ENCODE measurements around the gene MTNR1A. TPM values are rescaled to one million over a fixed set of nuclear protein-coding genes. Genes with fewer than 3 reads are reported as not detected.

The MTNR1A gene
- total RNA-seq, 2 donors from 2014 or later = 0.62 to 1.6 TPM

DNA sequence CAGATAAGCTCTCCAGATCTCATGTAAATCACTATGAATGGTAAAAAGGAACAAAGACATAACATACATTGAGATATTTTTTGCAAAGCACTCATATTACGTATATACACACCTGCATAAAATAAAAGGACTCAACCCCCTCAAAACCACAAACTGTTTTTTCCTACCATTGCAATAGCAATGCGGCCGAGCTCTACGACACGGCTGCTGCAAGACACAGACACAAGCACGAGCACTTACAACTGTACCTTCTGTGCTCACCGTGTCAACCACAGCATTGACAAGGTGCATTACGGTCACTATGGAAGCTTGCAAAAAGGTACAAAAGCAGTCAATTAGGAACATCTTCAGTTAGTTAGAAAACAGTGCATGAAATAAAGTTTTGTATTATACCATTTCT is 37.1 kb upstream of the MTNR1A start:
- Mint-ChIP-seq H3K27me3 (ENCODE audit: insufficient read depth) (peaks cover 4% of the 10 kb centered on the region), H3K27ac (no peak overlapping the region), H3K4me1 (peaks cover 12% of the 10 kb centered on the region), H3K36me3 (ENCODE audit: low read depth) (peaks cover 50% of the 10 kb centered on the region), H3K4me3 (no peak overlapping the region), H3K9me3 (no peaks in the 10 kb centered on the region)
- no peak for DNase-seq
- Histone ChIP-seq H3K27ac (ENCODE audit: low read depth, low read length) (no peak overlapping the region), H3K9me3 (ENCODE audit: control insufficient read depth, low read length) (no peaks in the 10 kb centered on the region), H3K9ac (ENCODE audit: extremely low read depth, low read length, poor library complexity, severe bottlenecking) (no peak overlapping the region), H3K4me1 (ENCODE audit: control insufficient read depth, insufficient read depth, low read length) (no peaks in the 10 kb centered on the region), H3K36me3 (ENCODE audit: control insufficient read depth, insufficient read depth, low read length) (peaks cover 56% of the 10 kb centered on the region), H3K27me3 (ENCODE audit: control insufficient read depth, insufficient read depth, low read length, poor library complexity, severe bottlenecking) (no peaks in the 10 kb centered on the region), H3K4me3 (ENCODE audit: low read length) (no peak overlapping the region)
- TF ChIP-seq, protein P1, sequence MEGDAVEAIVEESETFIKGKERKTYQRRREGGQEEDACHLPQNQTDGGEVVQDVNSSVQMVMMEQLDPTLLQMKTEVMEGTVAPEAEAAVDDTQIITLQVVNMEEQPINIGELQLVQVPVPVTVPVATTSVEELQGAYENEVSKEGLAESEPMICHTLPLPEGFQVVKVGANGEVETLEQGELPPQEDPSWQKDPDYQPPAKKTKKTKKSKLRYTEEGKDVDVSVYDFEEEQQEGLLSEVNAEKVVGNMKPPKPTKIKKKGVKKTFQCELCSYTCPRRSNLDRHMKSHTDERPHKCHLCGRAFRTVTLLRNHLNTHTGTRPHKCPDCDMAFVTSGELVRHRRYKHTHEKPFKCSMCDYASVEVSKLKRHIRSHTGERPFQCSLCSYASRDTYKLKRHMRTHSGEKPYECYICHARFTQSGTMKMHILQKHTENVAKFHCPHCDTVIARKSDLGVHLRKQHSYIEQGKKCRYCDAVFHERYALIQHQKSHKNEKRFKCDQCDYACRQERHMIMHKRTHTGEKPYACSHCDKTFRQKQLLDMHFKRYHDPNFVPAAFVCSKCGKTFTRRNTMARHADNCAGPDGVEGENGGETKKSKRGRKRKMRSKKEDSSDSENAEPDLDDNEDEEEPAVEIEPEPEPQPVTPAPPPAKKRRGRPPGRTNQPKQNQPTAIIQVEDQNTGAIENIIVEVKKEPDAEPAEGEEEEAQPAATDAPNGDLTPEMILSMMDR (conservative IDR thresholded peaks at IDR 0.05) = no peak
- 91 to 94% methylated on average over 8 of the region's 8 CpGs for WGBS, 2 experiments (ENCODE audit: insufficient coverage in 1 of 2, insufficient read length in 1 of 2)

DNA sequence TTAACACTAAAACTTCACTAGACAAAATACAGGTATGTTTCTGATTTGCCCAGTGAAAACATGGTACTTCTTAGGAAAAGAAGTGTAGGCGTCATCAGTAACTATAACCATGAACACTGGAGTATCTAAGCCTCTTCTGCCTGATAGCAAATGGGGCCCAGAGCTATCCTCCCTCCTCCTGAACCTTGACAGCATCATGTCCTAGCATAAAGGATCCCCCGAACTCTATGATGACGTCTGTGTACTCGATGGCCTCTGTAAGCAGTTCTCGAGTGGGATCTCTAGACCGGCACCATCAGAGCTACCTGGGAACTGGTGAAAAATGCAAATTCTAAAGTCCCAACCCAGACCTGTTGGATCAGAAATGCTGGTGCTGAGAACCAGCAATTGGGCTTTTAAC is 36.3 kb upstream of the MTNR1A start:
- no peak overlapping the region for H3K4me3 Mint-ChIP-seq
- H3K4me1 Mint-ChIP-seq = peaks cover 12% of the 10 kb centered on the region
- TF ChIP-seq, protein P1 (conservative IDR thresholded peaks at IDR 0.05) = no peak
- peaks cover 45% of the 10 kb centered on the region for H3K36me3 Mint-ChIP-seq (ENCODE audit: low read depth)
- H3K27me3 ChIP-seq (ENCODE audit: control insufficient read depth, insufficient read depth, low read length, poor library complexity, severe bottlenecking) = no peaks in the 10 kb centered on the region
- H3K4me1 ChIP-seq (ENCODE audit: control insufficient read depth, insufficient read depth, low read length) = no peaks in the 10 kb centered on the region
- WGBS, 2 experiments (ENCODE audit: insufficient coverage in 1 of 2, insufficient read length in 1 of 2) = 89 to 94% methylated on average over 6 of the region's 6 CpGs
- H3K9me3 ChIP-seq (ENCODE audit: control insufficient read depth, low read length) = no peaks in the 10 kb centered on the region
- peaks cover 53% of the 10 kb centered on the region for H3K36me3 ChIP-seq (ENCODE audit: control insufficient read depth, insufficient read depth, low read length)
- H3K27ac Mint-ChIP-seq = no peak overlapping the region
- no peak overlapping the region for H3K27ac ChIP-seq (ENCODE audit: low read depth, low read length)
- no peak overlapping the region for H3K9ac ChIP-seq (ENCODE audit: extremely low read depth, low read length, poor library complexity, severe bottlenecking)
- H3K9me3 Mint-ChIP-seq = no peaks in the 10 kb centered on the region
- no peak for DNase-seq
- H3K4me3 ChIP-seq (ENCODE audit: low read length) = no peak overlapping the region
- H3K27me3 Mint-ChIP-seq (ENCODE audit: insufficient read depth) = peaks cover 4% of the 10 kb centered on the region

DNA sequence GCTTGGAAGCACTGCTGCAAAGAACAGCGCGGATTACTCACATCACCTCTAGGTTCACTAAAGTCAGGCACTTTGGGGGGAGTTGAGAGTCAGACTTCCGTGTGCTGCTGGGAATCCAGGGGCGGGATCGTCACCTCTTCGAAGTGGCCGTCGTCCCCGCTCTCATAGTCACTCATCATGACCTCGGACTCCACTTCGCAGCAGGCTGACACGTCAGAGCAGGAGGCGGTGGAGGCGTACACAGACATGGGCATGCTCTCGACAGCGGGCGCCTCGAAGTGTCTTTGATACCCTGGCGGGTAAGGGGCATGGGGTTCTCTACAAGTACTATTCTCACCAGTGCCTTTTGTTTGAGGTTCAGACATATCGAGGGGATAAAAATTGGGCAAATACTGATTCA is 33.1 kb upstream of the MTNR1A start:
- 94 to 95% methylated on average over 18 to 20 of the region's 20 CpGs for WGBS, 2 experiments (ENCODE audit: insufficient coverage in 1 of 2, insufficient read length in 1 of 2)
- no peak for DNase-seq
- H3K4me3 ChIP-seq (ENCODE audit: low read length) = no peak overlapping the region
- no peak overlapping the region for H3K27ac Mint-ChIP-seq
- no peak overlapping the region for H3K9ac ChIP-seq (ENCODE audit: extremely low read depth, low read length, poor library complexity, severe bottlenecking)
- H3K27ac ChIP-seq (ENCODE audit: low read depth, low read length) = no peak overlapping the region
- H3K9me3 ChIP-seq (ENCODE audit: control insufficient read depth, low read length) = peaks cover 3% of the 10 kb centered on the region
- no peaks in the 10 kb centered on the region for H3K9me3 Mint-ChIP-seq
- no peaks in the 10 kb centered on the region for H3K4me1 ChIP-seq (ENCODE audit: control insufficient read depth, insufficient read depth, low read length)
- H3K27me3 ChIP-seq (ENCODE audit: control insufficient read depth, insufficient read depth, low read length, poor library complexity, severe bottlenecking) = no peaks in the 10 kb centered on the region
- TF ChIP-seq, protein P1 (conservative IDR thresholded peaks at IDR 0.05) = no peak
- no peak overlapping the region for H3K4me3 Mint-ChIP-seq
- peaks cover 39% of the 10 kb centered on the region for H3K36me3 ChIP-seq (ENCODE audit: control insufficient read depth, insufficient read depth, low read length)
- H3K27me3 Mint-ChIP-seq (ENCODE audit: insufficient read depth) = peaks cover 4% of the 10 kb centered on the region
- H3K36me3 Mint-ChIP-seq (ENCODE audit: low read depth) = peaks cover 29% of the 10 kb centered on the region
- H3K4me1 Mint-ChIP-seq = peaks cover 12% of the 10 kb centered on the region

All from endodermal cell (in vitro differentiated cells).